T-helper 17 cell (primary cell): Measurements from ENCODE around the gene GPR26. TPM values are rescaled to one million over a fixed set of nuclear protein-coding genes. Genes with fewer than 3 reads are reported as not detected.

ENCODE experiments used
- ATAC-seq: fragments of 150-1000 bp; cut with Tn5 transposase; 2 replicates; pipeline ENCODE4 v1.10.0; 2021; ENCODE audit warnings: mild to moderate bottlenecking, moderate library complexity
- DNase-seq, 3 donors: peaks; one replicate each; pipeline versions ENCODE4 v3.0.0 to v3.0.0-alpha.2; 2020 to 2021
- H3K9me3 ChIP-seq: one replicate; pipeline ENCODE4 v1.7.0; 2013; ENCODE audit warnings: low read length, mild to moderate bottlenecking; ENCODE audit not compliant: control insufficient read depth, poor library complexity, severe bottlenecking
- H3K27ac Mint-ChIP-seq: one replicate; pipeline ENCODE4 v1.8.0; 2022; ENCODE audit warnings: mild to moderate bottlenecking, moderate library complexity, mixed read lengths
- H3K27me3 Mint-ChIP-seq: one replicate; pipeline ENCODE4 v1.8.0; 2022; ENCODE audit warnings: mixed read lengths
- H3K36me3 Mint-ChIP-seq: one replicate; pipeline ENCODE4 v1.8.0; 2022; ENCODE audit warnings: low read depth, mixed read lengths
- H3K4me1 Mint-ChIP-seq: one replicate; pipeline ENCODE4 v1.8.0; 2022; ENCODE audit warnings: mild to moderate bottlenecking, mixed read lengths
- H3K4me3 Mint-ChIP-seq: one replicate; pipeline ENCODE4 v1.8.0; 2022; ENCODE audit warnings: mild to moderate bottlenecking, moderate library complexity, mixed read lengths
- total RNA-seq, 4 donors: library from RNA in 2 of 4; stranded (reverse) in 2 of 4; gene quantifications; one replicate each; pipeline ENCODE4 v1.2.3 and lab custom pipeline; 2022 to 2026

GPR26 gene
- total RNA-seq, 2 donors from 2014 or later, result not detected

DNA sequence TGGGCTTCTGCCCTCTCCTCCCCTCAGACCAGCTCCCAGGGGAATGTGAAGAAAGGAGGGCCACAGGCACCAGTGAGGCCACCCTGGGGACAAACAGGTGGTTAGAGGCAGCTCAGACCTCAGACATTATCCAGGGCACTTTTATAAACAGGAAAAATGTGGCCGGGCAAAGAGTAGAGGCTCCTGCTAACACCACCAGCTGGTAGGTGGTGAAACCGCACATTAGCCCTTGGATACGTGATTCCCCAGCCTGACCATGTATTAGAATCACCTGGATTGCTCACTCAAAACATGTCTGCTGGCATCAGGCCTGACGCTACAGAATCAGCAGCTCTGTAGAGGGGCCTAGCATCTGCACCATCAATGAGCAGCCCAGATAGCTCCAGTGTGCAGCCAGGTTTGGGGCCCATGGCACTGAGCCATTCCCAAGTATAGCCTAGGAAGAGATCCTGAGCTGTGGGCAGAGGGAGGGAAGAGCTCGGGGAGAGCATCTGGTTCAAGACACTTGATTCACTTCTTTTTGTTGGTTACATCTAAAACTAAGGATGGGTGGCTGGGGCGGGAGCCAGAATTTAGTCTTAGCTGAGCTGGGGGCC, 37.1 kb downstream of the GPR26 start:
- no peak for ATAC-seq
- Mint-ChIP-seq H3K4me3 (no peak overlapping the region), H3K27me3 (peaks cover 28% of the 10 kb centered on the region), H3K36me3 (no peaks in the 10 kb centered on the region), H3K27ac (no peak overlapping the region), H3K4me1 (no peaks in the 10 kb centered on the region)
- H3K9me3 ChIP-seq, result no peaks in the 10 kb centered on the region
- no peak for DNase-seq

DNA sequence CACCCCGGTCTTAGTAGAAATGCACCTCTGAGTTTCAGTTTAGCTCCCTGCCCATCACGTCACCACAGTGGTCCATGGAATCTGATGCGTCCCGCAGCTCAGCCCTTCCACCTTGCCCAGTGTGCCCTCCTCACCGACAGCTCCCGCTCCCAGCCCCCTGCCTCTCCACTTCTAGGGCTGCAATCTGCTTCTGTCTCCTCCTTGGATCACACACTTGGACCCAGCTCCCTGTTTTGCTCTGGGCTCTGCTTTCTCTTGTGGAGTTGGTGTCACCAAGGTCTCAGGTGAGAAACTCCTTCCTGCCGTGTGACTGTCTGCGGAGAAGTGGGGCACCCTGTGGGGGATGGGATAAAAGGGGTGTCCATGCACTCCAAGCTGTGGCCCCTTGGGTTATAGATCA, 37.9 kb downstream of the GPR26 start:
- H3K27me3 Mint-ChIP-seq, result peaks cover 25% of the 10 kb centered on the region
- H3K27ac Mint-ChIP-seq, result no peak overlapping the region
- H3K4me1 Mint-ChIP-seq, result no peaks in the 10 kb centered on the region
- H3K36me3 Mint-ChIP-seq, result no peaks in the 10 kb centered on the region
- H3K9me3 ChIP-seq, result no peaks in the 10 kb centered on the region
- H3K4me3 Mint-ChIP-seq, result no peak overlapping the region
- ATAC-seq (no peak), DNase-seq (no peak)

GRCh38 chr10:123704812-123705211, 38.7 kb downstream of the GPR26 start:
- Mint-ChIP-seq H3K4me1 (no peaks in the 10 kb centered on the region), H3K27me3 (peaks cover 25% of the 10 kb centered on the region), H3K36me3 (no peaks in the 10 kb centered on the region), H3K4me3 (no peak overlapping the region), H3K27ac (no peak overlapping the region)
- H3K9me3 ChIP-seq, result no peaks in the 10 kb centered on the region
- ATAC-seq (no peak), DNase-seq (no peak)

- ATAC-seq (no peak), DNase-seq (no peak)
- Mint-ChIP-seq H3K4me1 (no peaks in the 10 kb centered on the region), H3K4me3 (no peak overlapping the region), H3K27me3 (peaks cover 25% of the 10 kb centered on the region), H3K36me3 (no peaks in the 10 kb centered on the region), H3K27ac (no peak overlapping the region)
- no peaks in the 10 kb centered on the region for H3K9me3 ChIP-seq
These were observed 40.1 kb downstream of the GPR26 start for GRCh38 chr10:123706236-123706635.

- H3K4me3 Mint-ChIP-seq, result no peak overlapping the region
- no peaks in the 10 kb centered on the region for H3K9me3 ChIP-seq
- DNase-seq (no peak), ATAC-seq (no peak)
- H3K4me1 Mint-ChIP-seq, result no peaks in the 10 kb centered on the region
- no peak overlapping the region for H3K27ac Mint-ChIP-seq
- peaks cover 2% of the 10 kb centered on the region for H3K27me3 Mint-ChIP-seq
- no peaks in the 10 kb centered on the region for H3K36me3 Mint-ChIP-seq
These were observed 49.4 kb downstream of the GPR26 start for GRCh38 chr10:123715546-123715945.

- H3K36me3 Mint-ChIP-seq, result no peaks in the 10 kb centered on the region
- no peaks in the 10 kb centered on the region for H3K9me3 ChIP-seq
- H3K27me3 Mint-ChIP-seq, result peaks cover 9% of the 10 kb centered on the region
- no peak for DNase-seq
- no peak overlapping the region for H3K27ac Mint-ChIP-seq
- no peak overlapping the region for H3K4me3 Mint-ChIP-seq
- no peaks in the 10 kb centered on the region for H3K4me1 Mint-ChIP-seq
- no peak for ATAC-seq
These were observed 51.2 kb downstream of the GPR26 start for GRCh38 chr10:123717336-123717735.

- no peak overlapping the region for H3K4me3 Mint-ChIP-seq
- H3K27ac Mint-ChIP-seq, result no peak overlapping the region
- no peaks in the 10 kb centered on the region for H3K4me1 Mint-ChIP-seq
- ATAC-seq (no peak), DNase-seq (no peak)
- no peaks in the 10 kb centered on the region for H3K36me3 Mint-ChIP-seq
- peaks cover 9% of the 10 kb centered on the region for H3K27me3 Mint-ChIP-seq
- no peaks in the 10 kb centered on the region for H3K9me3 ChIP-seq
These were observed 52.4 kb downstream of the GPR26 start for GRCh38 chr10:123718544-123719060.

DNA sequence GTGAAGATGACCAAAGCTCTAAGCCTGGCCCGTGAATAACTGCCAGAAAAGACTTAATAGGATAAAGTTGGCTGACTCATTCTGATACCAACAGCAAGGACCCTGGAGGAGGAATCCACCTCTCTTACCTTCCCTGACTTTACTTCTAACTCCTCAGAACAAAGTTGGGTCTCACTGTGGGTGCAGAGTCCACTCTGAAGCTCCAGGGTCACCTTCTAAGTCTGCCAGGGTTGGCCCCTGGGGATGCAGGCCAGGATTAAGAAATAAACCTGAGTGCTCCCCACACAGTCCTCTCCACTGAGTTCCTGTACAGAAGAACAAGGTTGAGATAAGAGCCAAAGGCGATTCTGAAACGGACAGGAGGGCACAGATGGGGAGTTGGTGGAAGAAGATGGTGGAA, 54.4 kb downstream of the GPR26 start:
- Mint-ChIP-seq H3K27me3 (peaks cover 19% of the 10 kb centered on the region), H3K36me3 (no peaks in the 10 kb centered on the region), H3K27ac (no peak overlapping the region), H3K4me3 (no peak overlapping the region), H3K4me1 (no peaks in the 10 kb centered on the region)
- no peaks in the 10 kb centered on the region for H3K9me3 ChIP-seq
- DNase-seq, result no peak
- ATAC-seq, result no peak

- no peak for DNase-seq
- Mint-ChIP-seq H3K36me3 (no peaks in the 10 kb centered on the region), H3K27me3 (peaks cover 19% of the 10 kb centered on the region), H3K27ac (no peak overlapping the region), H3K4me1 (no peaks in the 10 kb centered on the region), H3K4me3 (no peak overlapping the region)
- no peak for ATAC-seq
- no peaks in the 10 kb centered on the region for H3K9me3 ChIP-seq
These were observed 55.4 kb downstream of the GPR26 start for GRCh38 chr10:123721441-123722049.

- Mint-ChIP-seq H3K36me3 (no peaks in the 10 kb centered on the region), H3K4me3 (no peak overlapping the region), H3K27ac (no peak overlapping the region), H3K4me1 (no peaks in the 10 kb centered on the region), H3K27me3 (peaks cover 19% of the 10 kb centered on the region)
- ATAC-seq (no peak), DNase-seq (no peak)
- H3K9me3 ChIP-seq, result no peaks in the 10 kb centered on the region
These were observed 56.2 kb downstream of the GPR26 start for GRCh38 chr10:123722351-123722750.

GRCh38 chr10:123724747-123725146, 58.6 kb downstream of the GPR26 start:
- no peak overlapping the region for H3K4me3 Mint-ChIP-seq
- H3K36me3 Mint-ChIP-seq, result no peaks in the 10 kb centered on the region
- ATAC-seq (no peak), DNase-seq (no peak)
- no peaks in the 10 kb centered on the region for H3K9me3 ChIP-seq
- no peaks in the 10 kb centered on the region for H3K4me1 Mint-ChIP-seq
- H3K27me3 Mint-ChIP-seq, result peaks cover 19% of the 10 kb centered on the region
- no peak overlapping the region for H3K27ac Mint-ChIP-seq

GRCh38 chr10:123726381-123726780, 60.2 kb downstream of the GPR26 start:
- DNase-seq, result no peak
- Mint-ChIP-seq H3K27ac (no peak overlapping the region), H3K27me3 (peaks cover 10% of the 10 kb centered on the region), H3K36me3 (no peaks in the 10 kb centered on the region), H3K4me3 (no peak overlapping the region), H3K4me1 (no peaks in the 10 kb centered on the region)
- ATAC-seq, result no peak
- H3K9me3 ChIP-seq, result no peaks in the 10 kb centered on the region

DNA sequence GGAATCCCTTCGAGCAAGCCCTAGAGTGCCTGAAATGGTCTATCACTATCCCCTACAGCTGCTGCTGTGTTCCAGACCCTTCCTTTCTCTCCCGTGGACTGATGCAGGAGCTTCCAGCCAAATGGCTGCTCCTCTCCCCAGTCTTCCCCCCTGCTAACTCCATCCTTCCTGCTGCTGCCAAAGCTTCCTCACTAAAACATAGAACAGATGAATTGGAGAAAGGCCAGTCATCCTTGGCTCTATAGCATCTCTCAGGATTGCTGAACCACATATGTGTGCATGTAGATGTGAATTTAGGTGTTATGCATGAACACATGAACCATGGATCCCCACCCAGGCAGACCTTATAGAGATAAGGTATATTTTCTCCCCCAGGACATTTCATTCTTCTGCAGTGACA, 60.7 kb downstream of the GPR26 start:
- Mint-ChIP-seq H3K27me3 (peaks cover 10% of the 10 kb centered on the region), H3K4me3 (no peak overlapping the region), H3K27ac (no peak overlapping the region), H3K4me1 (no peaks in the 10 kb centered on the region), H3K36me3 (no peaks in the 10 kb centered on the region)
- no peak for DNase-seq
- no peaks in the 10 kb centered on the region for H3K9me3 ChIP-seq
- no peak for ATAC-seq

DNA sequence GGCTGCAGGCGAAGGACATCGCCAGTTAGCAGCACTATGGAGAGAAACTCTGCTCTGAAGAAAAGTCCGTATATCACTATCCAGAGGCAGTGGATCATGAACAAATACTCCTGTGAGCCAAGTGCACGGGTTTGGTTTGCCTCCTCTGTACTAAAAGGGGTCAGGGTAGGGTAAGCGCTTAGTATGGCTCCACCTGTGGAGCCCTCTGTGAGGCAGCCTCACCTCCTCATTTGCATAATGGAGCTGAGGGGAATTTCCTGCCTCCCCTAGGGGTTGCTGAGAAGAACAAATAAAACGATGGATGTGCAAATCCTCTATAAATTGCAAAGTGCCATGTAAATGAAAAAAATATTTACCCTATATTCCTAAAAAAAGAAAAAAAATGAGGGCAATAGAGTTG, 63.4 kb downstream of the GPR26 start:
- no peaks in the 10 kb centered on the region for H3K36me3 Mint-ChIP-seq
- no peak for DNase-seq

More for the DNA sequence above, 63.4 kb downstream of the GPR26 start:
- H3K9me3 ChIP-seq, result no peaks in the 10 kb centered on the region
- Mint-ChIP-seq H3K27me3 (peaks cover 8% of the 10 kb centered on the region), H3K27ac (no peak overlapping the region), H3K4me3 (no peak overlapping the region), H3K4me1 (no peaks in the 10 kb centered on the region)
- ATAC-seq, result no peak
